Esophagus squamous epithelium (tissue), 5 donors: ENCODE data around the gene ABHD5. TPM values are rescaled to one million over a fixed set of nuclear protein-coding genes. Genes with fewer than 3 reads are reported as not detected.
A peak's percentile ranks its signal among the peaks of the same experiment; 100 is the strongest.

ENCODE experiments used
- DNase-seq: peaks from one replicate; lab custom pipeline; 2025; lab: John Stamatoyannopoulos, UW
- H3K27ac ChIP-seq, 4 donors: fragments of 200-600 bp; sonication (generic); one replicate each; pipeline ENCODE4 v1.5.1; 2016 to 2019; ENCODE audit warnings: mild to moderate bottlenecking in 1 of 4
- H3K27me3 ChIP-seq, 4 donors: fragments of 200-600 bp; sonication (generic); 1 replicate in 3 of 4; 2 replicates in 1 of 4; pipeline versions ENCODE4 v1.5.1 to v1.6.0; 2017 to 2021; ENCODE audit warnings: antibody characterized with exemption in 1 of 4
- H3K36me3 ChIP-seq, 3 donors: fragments of 200-600 bp; sonication (generic); one replicate each; pipeline ENCODE4 v1.5.1; 2016 to 2019
- H3K4me1 ChIP-seq, 3 donors: fragments of 200-600 bp; sonication (generic); one replicate each; pipeline ENCODE4 v1.5.1; 2017 to 2019
- H3K4me3 ChIP-seq, 4 donors: fragments of 200-600 bp; sonication (generic); 1 replicate in 3 of 4; 2 replicates in 1 of 4; pipeline ENCODE4 v1.5.1; 2016 to 2019; ENCODE audit warnings: mild to moderate bottlenecking in 2 of 4, moderate library complexity in 1 of 4
- H3K9me3 ChIP-seq, 3 donors: fragments of 200-600 bp; sonication (generic); one replicate each; pipeline ENCODE4 v1.5.1; 2016 to 2019
- CTCF ChIP-seq, 6 experiments: fragments of 450-650 bp in 4 of 6; fragments of 200-600 bp in 2 of 6; sonication (generic) in 2 of 6; IDR thresholded peaks; one replicate each; pipeline ENCODE4 v1.5.1; 2016 to 2019; ENCODE audit warnings: antibody characterized with exemption in 6 of 6, mild to moderate bottlenecking in 4 of 6, moderate library complexity in 4 of 6
- POLR2A ChIP-seq, 4 donors: fragments of 450-650 bp; IDR thresholded peaks; one replicate each; pipeline ENCODE4 v1.6.1; 2017; ENCODE audit warnings: antibody characterized with exemption in 4 of 4, mild to moderate bottlenecking in 4 of 4, moderate library complexity in 3 of 4
- WGBS, 2 donors: methylation state at CpG; one replicate each; pipeline ENCODE4 v1.1.5; 2018; 5-methylcytosine and 5-hydroxymethylcytosine counted together
- intact Hi-C: fragments of 100-400 bp; cut with DNase I; formaldehyde crosslinking; loops from one replicate; pipeline ENCODE4 v1.15.0; 2022
- total RNA-seq, 4 donors: library from RNA; depleted of rRNA; stranded (reverse); fragments of >200 nt; gene quantifications; one replicate each; pipeline ENCODE4 v1.1.0, GENCODE V29; 2016
- donor health status: DM: yes; HTN: yes; CAD: no.

ABHD5 gene
- total RNA-seq, 4 donors from 2014 or later, result 28.3 to 38.1 (median 36.0) TPM

GRCh38 chr3:43692085-43692855 lies 1.5 kb downstream of the ABHD5 start:
- TF ChIP-seq POLR2A (IDR thresholded peaks at IDR 0.05) (no peak), CTCF (IDR thresholded peaks at IDR 0.05) (no peak)
- WGBS, 2 donors, result 61 to 77% methylated on average over 8 of the region's 8 CpGs
- Histone ChIP-seq H3K4me1 (peaks cover 0 to 74% (median 23%) of the 10 kb centered on the region in 3 donors), H3K4me3 (peak overlapping the region; percentile 71 to 99 (median 80)), H3K27ac (peak overlapping the region; percentile 66 to 99 (median 94)), H3K9me3 (no peaks in the 10 kb centered on the region), H3K36me3 (no peaks in the 10 kb centered on the region), H3K27me3 (no peaks in the 10 kb centered on the region)
- intact Hi-C loops, result no loop called here
- DNase-seq, result no peak

- Histone ChIP-seq H3K9me3 (no peaks in the 10 kb centered on the region), H3K4me3 (peak overlapping the region in 2 of 4 donors; percentile 71 to 84), H3K4me1 (peaks cover 0 to 76% (median 23%) of the 10 kb centered on the region in 3 donors), H3K27ac (peak overlapping the region; percentile 50 to 96 (median 63)), H3K36me3 (no peaks in the 10 kb centered on the region), H3K27me3 (no peaks in the 10 kb centered on the region)
- intact Hi-C loops, result no loop called here
- WGBS, 2 donors, result 15 to 28% methylated on average over 2 of the region's 2 CpGs
- TF ChIP-seq CTCF (IDR thresholded peaks at IDR 0.05) (no peak), POLR2A (IDR thresholded peaks at IDR 0.05) (no peak)
- no peak for DNase-seq
Measured at GRCh38 chr3:43692971-43693370, 2.2 kb downstream of the ABHD5 start.

- peak overlapping the region in 3 of 4 donors; percentile 50 to 96 (median 72) for H3K27ac ChIP-seq
- WGBS, 2 donors, result 17 to 20% methylated on average over 1 of the region's 1 CpG
- H3K9me3 ChIP-seq, result no peaks in the 10 kb centered on the region
- intact Hi-C loops, result no loop called here
- DNase-seq, result no peak
- no peak for TF ChIP-seq POLR2A (IDR thresholded peaks at IDR 0.05)
- no peak for TF ChIP-seq CTCF (IDR thresholded peaks at IDR 0.05)
- no peaks in the 10 kb centered on the region for H3K27me3 ChIP-seq
- peaks cover 0 to 76% (median 23%) of the 10 kb centered on the region in 3 donors for H3K4me1 ChIP-seq
- no peaks in the 10 kb centered on the region for H3K36me3 ChIP-seq
- peak overlapping the region in 2 of 4 donors; percentile 31 to 71 for H3K4me3 ChIP-seq
Measured at GRCh38 chr3:43693594-43693993, 2.9 kb downstream of the ABHD5 start.

GRCh38 chr3:43695443-43695842 lies 4.7 kb downstream of the ABHD5 start:
- TF ChIP-seq POLR2A (IDR thresholded peaks at IDR 0.05), result no peak
- no peak for TF ChIP-seq CTCF (IDR thresholded peaks at IDR 0.05)
- DNase-seq, result no peak

GRCh38 chr3:43695863-43696262 lies 5.1 kb downstream of the ABHD5 start:
- Histone ChIP-seq H3K27me3 (no peaks in the 10 kb centered on the region), H3K27ac (peak overlapping the region in 3 of 4 donors; percentile 39 to 72 (median 52)), H3K4me1 (peaks cover 0 to 72% (median 23%) of the 10 kb centered on the region in 3 donors), H3K9me3 (no peaks in the 10 kb centered on the region), H3K4me3 (no peak overlapping the region), H3K36me3 (peaks cover 0 to 16% (median 0%) of the 10 kb centered on the region in 3 donors)
- intact Hi-C loops, result no loop called here
- no peak for DNase-seq
- TF ChIP-seq CTCF (IDR thresholded peaks at IDR 0.05) (no peak), POLR2A (IDR thresholded peaks at IDR 0.05) (no peak)

More at GRCh38 chr3:43695443-43695842, 4.7 kb downstream of the ABHD5 start:
- Histone ChIP-seq H3K4me3 (no peak overlapping the region), H3K4me1 (peaks cover 0 to 69% (median 23%) of the 10 kb centered on the region in 3 donors), H3K27ac (peak overlapping the region in 3 of 4 donors; percentile 39 to 72 (median 52)), H3K27me3 (no peaks in the 10 kb centered on the region), H3K9me3 (no peaks in the 10 kb centered on the region), H3K36me3 (peaks cover 0 to 12% (median 0%) of the 10 kb centered on the region in 3 donors)
- 33 to 44% methylated on average over 2 of the region's 2 CpGs for WGBS, 2 donors
- intact Hi-C loops, result no loop called here
